Effector memory CD4-positive, alpha-beta T cell (primary cell): ENCODE data around the gene PNLIPRP2.

Experiments
- DNase-seq, 3 donors: peaks; one replicate each; pipeline ENCODE4 v3.0.0-alpha.2; 2020
- H3K27ac ChIP-seq: 2 replicates; pipeline ENCODE4 v1.7.0; 2013; ENCODE audit warnings: mild to moderate bottlenecking, low read length, moderate library complexity; ENCODE audit not compliant: insufficient read depth, poor library complexity, severe bottlenecking
- H3K27me3 ChIP-seq: replicated peaks from 2 replicates; pipeline ENCODE4 v1.7.0; 2013; ENCODE audit warnings: mild to moderate bottlenecking, low read length; ENCODE audit not compliant: insufficient read depth, control insufficient read depth, poor library complexity, severe bottlenecking
- H3K36me3 ChIP-seq: 2 replicates; pipeline ENCODE4 v1.7.0; 2013; ENCODE audit warnings: mild to moderate bottlenecking, low read length, moderate library complexity; ENCODE audit not compliant: control insufficient read depth, insufficient read depth
- H3K4me1 ChIP-seq: 2 replicates; pipeline ENCODE4 v1.7.0; 2013; ENCODE audit warnings: low read length, mild to moderate bottlenecking; ENCODE audit not compliant: control insufficient read depth, insufficient read depth, poor library complexity, severe bottlenecking
- H3K4me3 ChIP-seq: 2 replicates; pipeline ENCODE4 v1.7.0; 2013; ENCODE audit warnings: low read length, low read depth, mild to moderate bottlenecking; ENCODE audit not compliant: insufficient read depth, poor library complexity, severe bottlenecking
- H3K9me3 ChIP-seq: 2 replicates; pipeline ENCODE4 v1.7.0; 2013; ENCODE audit warnings: mild to moderate bottlenecking, low read length, moderate library complexity; ENCODE audit not compliant: control insufficient read depth

The PNLIPRP2 gene

DNA sequence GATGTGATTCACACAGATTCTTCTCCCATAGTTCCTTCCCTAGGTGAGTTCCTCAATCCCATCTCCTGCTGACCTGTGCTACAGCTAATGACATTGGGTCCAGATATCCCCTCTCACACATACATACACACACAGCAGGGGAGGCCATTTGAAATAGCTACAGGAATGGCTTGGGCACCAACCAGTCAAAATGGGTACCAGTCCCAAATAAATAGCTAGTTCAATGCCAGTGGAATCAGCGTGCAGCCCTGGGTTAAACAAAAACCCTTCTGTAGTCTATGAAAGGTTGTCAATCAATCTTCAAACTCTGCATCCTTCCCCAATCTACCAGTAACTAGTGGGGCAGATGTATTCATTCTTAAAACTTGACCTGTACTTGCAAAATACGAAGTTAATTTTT is 9.3 kb downstream of the PNLIPRP2 start:
- Histone ChIP-seq H3K27me3 (no peaks in the 10 kb centered on the region), H3K36me3 (no peaks in the 10 kb centered on the region), H3K9me3 (no peaks in the 10 kb centered on the region), H3K4me1 (no peaks in the 10 kb centered on the region), H3K27ac (no peak overlapping the region), H3K4me3 (no peak overlapping the region)
- no peak for DNase-seq

- no peak for DNase-seq
- Histone ChIP-seq H3K36me3 (no peaks in the 10 kb centered on the region), H3K9me3 (no peaks in the 10 kb centered on the region), H3K27ac (no peak overlapping the region), H3K27me3 (no peaks in the 10 kb centered on the region), H3K4me1 (no peaks in the 10 kb centered on the region), H3K4me3 (no peak overlapping the region)
These were observed 11.1 kb downstream of the PNLIPRP2 start for GRCh38 chr10:116631871-116632295.

GRCh38 chr10:116632596-116633215 is 12.0 kb downstream of the PNLIPRP2 start:
- H3K4me1 ChIP-seq, result no peaks in the 10 kb centered on the region
- H3K4me3 ChIP-seq, result no peak overlapping the region
- no peak for DNase-seq

GRCh38 chr10:116633216-116633600 is 12.5 kb downstream of the PNLIPRP2 start:
- no peak overlapping the region for H3K27ac ChIP-seq
- DNase-seq, result no peak
- no peaks in the 10 kb centered on the region for H3K4me1 ChIP-seq
- H3K9me3 ChIP-seq, result no peaks in the 10 kb centered on the region
- no peaks in the 10 kb centered on the region for H3K27me3 ChIP-seq
- no peak overlapping the region for H3K4me3 ChIP-seq
- no peaks in the 10 kb centered on the region for H3K36me3 ChIP-seq

More at GRCh38 chr10:116632596-116633215, 12.0 kb downstream of the PNLIPRP2 start:
- no peaks in the 10 kb centered on the region for H3K27me3 ChIP-seq
- no peak overlapping the region for H3K27ac ChIP-seq
- no peaks in the 10 kb centered on the region for H3K36me3 ChIP-seq
- no peaks in the 10 kb centered on the region for H3K9me3 ChIP-seq

DNA sequence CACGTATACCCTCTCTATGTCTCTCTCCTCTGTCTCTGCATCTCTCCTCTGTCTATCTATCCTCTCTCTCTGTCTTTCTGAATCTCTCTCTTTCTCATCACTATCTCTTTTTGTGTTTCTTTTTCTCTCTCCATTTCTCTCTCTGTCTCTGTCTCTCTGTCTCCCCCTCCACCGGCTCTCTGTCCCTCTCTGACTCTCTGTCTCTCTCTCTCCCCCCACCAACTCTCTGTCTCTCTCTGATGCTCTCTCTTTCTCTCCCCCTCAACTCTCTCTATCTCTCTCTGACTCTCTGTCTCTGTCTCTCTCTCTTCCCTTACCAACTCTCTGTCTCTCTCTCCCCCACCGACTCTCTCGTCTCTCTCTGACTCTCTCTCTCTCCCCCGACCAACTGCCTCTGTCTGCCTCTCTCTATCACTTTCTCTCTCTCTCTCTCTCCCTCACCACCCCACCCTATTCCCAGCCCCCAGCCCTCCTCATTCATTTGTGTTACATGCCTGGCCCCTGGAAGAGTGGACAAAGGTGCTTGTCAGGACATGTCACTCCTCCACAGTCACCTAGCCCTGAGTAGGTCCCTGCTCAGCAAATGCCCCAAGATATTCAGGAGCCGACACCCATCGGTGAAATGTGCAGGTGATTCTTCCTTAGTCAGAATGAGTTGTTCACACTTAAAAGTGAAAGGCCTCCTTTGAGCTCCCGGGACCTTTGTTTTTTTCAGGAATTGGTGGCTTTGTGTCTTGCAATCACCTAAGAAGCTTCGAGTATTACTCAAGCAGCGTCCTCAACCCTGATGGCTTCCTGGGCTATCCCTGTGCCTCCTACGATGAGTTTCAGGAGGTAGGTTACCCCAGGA is 13.6 kb downstream of the PNLIPRP2 start:
- H3K4me1 ChIP-seq, result no peaks in the 10 kb centered on the region
- H3K36me3 ChIP-seq, result no peaks in the 10 kb centered on the region
- no peak overlapping the region for H3K4me3 ChIP-seq
- DNase-seq, result no peak
- H3K27ac ChIP-seq, result no peak overlapping the region
- H3K9me3 ChIP-seq, result no peaks in the 10 kb centered on the region
- no peaks in the 10 kb centered on the region for H3K27me3 ChIP-seq

- H3K9me3 ChIP-seq, result no peaks in the 10 kb centered on the region
- H3K27me3 ChIP-seq, result no peaks in the 10 kb centered on the region
- DNase-seq, result no peak
- no peak overlapping the region for H3K4me3 ChIP-seq
- no peaks in the 10 kb centered on the region for H3K4me1 ChIP-seq
- H3K27ac ChIP-seq, result no peak overlapping the region
- no peaks in the 10 kb centered on the region for H3K36me3 ChIP-seq
These were observed 15.6 kb downstream of the PNLIPRP2 start for GRCh38 chr10:116636385-116636784.

GRCh38 chr10:116636976-116637375 is 16.2 kb downstream of the PNLIPRP2 start:
- H3K4me3 ChIP-seq, result no peak overlapping the region
- H3K27me3 ChIP-seq, result no peaks in the 10 kb centered on the region
- H3K27ac ChIP-seq, result no peak overlapping the region
- H3K4me1 ChIP-seq, result no peaks in the 10 kb centered on the region
- H3K36me3 ChIP-seq, result no peaks in the 10 kb centered on the region
- no peak for DNase-seq
- no peaks in the 10 kb centered on the region for H3K9me3 ChIP-seq

DNA sequence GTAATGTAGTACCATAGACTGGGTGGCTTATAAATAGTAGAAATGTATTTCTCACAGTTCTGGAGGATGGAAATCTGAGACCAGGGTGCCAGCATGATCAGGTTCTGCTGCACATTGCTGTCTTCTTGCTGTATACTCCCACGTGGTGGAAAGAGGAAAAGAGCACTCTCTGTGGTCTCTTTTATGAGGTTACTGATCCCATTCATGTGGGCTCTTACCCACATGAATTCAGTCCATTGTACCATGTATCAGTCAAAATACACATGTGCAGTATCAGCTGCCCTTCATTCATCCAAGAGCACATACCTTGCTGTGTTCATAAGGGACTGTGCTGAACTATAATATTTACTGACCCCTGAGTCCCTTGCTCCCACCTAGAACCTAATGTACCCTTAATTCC is 17.1 kb downstream of the PNLIPRP2 start:
- Histone ChIP-seq H3K36me3 (no peaks in the 10 kb centered on the region), H3K27me3 (no peaks in the 10 kb centered on the region), H3K4me3 (no peak overlapping the region), H3K27ac (no peak overlapping the region), H3K4me1 (no peaks in the 10 kb centered on the region), H3K9me3 (no peaks in the 10 kb centered on the region)
- no peak for DNase-seq

DNA sequence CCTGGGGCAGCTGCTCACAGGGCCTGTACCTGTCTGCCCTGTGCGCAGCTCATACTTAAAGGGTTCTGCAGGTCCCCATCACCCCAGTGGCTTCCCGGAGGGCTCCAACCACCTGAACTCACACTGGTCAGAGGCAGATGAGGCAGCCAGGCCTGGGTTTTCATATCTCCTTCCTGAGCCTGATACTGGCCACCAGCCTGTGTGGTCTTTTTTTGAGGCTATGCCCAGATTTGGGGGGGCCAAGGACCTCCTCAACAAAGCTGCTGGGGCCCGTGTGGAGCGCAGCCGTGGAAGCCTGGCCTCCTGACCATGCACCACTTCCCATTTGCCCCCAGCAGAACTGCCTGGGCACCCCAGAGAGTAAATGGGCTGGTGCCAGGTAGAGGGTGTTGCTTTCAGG is 25.7 kb downstream of the PNLIPRP2 start:
- DNase-seq, result no peak
- Histone ChIP-seq H3K27me3 (peaks cover 4% of the 10 kb centered on the region), H3K27ac (no peak overlapping the region), H3K4me3 (no peak overlapping the region), H3K4me1 (no peaks in the 10 kb centered on the region), H3K9me3 (no peaks in the 10 kb centered on the region), H3K36me3 (no peaks in the 10 kb centered on the region)

- Histone ChIP-seq H3K27ac (no peak overlapping the region), H3K36me3 (no peaks in the 10 kb centered on the region), H3K4me1 (no peaks in the 10 kb centered on the region), H3K9me3 (no peaks in the 10 kb centered on the region), H3K27me3 (peaks cover 4% of the 10 kb centered on the region), H3K4me3 (no peak overlapping the region)
- no peak for DNase-seq
These were observed 28.1 kb downstream of the PNLIPRP2 start for GRCh38 chr10:116648903-116649302.
